NCI-H1436 treated with DMSO at 0.1 percent for 48 hours (cell line): ENCODE results near the gene PPOX.

Source experiments
- DNase-seq: peaks from one replicate; lab custom pipeline; 2025; lab: John Stamatoyannopoulos, UW

The PPOX gene

GRCh38 chr1:161165742-161166668 is at the start of gene PPOX:
Gene PPOX, plus strand, starts transcription at chr1:161166426. Its CDS starts 422 bp downstream, at chr1:161166848.
- DNase-seq, result peak; percentile 87

GRCh38 chr1:161117759-161118581 is 48.3 kb upstream of the PPOX start, which contains the start of the genes NIT1 and PFDN2:
Gene NIT1, plus strand, starts transcription at chr1:161118105. Its CDS starts 72 bp downstream, at chr1:161118177.
Gene PFDN2, minus strand, starts transcription at chr1:161118037. Its CDS starts 11 bp downstream, at chr1:161118026.
- peak; percentile 6 for DNase-seq

- no peak for DNase-seq
Measured at GRCh38 chr1:161119092-161119903, 46.9 kb upstream of the PPOX start.

- DNase-seq, result no peak
Measured at GRCh38 chr1:161121042-161121650, 45.1 kb upstream of the PPOX start.

- no peak for DNase-seq
Measured at GRCh38 chr1:161121834-161122233, 44.4 kb upstream of the PPOX start.

GRCh38 chr1:161122967-161123366 is 43.3 kb upstream of the PPOX start:
- DNase-seq, result no peak

- DNase-seq, result no peak
Measured at GRCh38 chr1:161127649-161128048, 38.6 kb upstream of the PPOX start.

- DNase-seq, result no peak
Measured at GRCh38 chr1:161128591-161129420, 37.4 kb upstream of the PPOX start.

GRCh38 chr1:161130266-161130665 is 36.0 kb upstream of the PPOX start:
- DNase-seq, result no peak

GRCh38 chr1:161131523-161132409 is 34.5 kb upstream of the PPOX start:
- DNase-seq, result no peak

- DNase-seq, result peak; percentile 85
Measured at GRCh38 chr1:161132410-161133219, 33.6 kb upstream of the PPOX start, which contains the start of gene DEDD. Gene DEDD, minus strand, starts transcription at chr1:161132667. Its CDS starts 8,205 bp downstream, at chr1:161124462.

- DNase-seq, result no peak
Measured at GRCh38 chr1:161133220-161133740, 32.9 kb upstream of the PPOX start.

GRCh38 chr1:161137881-161138280 is 28.3 kb upstream of the PPOX start:
- DNase-seq, result no peak

- no peak for DNase-seq
Measured at GRCh38 chr1:161138431-161138830, 27.8 kb upstream of the PPOX start.

- no peak for DNase-seq
Measured at GRCh38 chr1:161139766-161140165, 26.5 kb upstream of the PPOX start.

GRCh38 chr1:161140755-161141400 is 25.3 kb upstream of the PPOX start:
- DNase-seq, result no peak

GRCh38 chr1:161145832-161146231 is 20.4 kb upstream of the PPOX start:
- no peak for DNase-seq

- DNase-seq, result no peak
Measured at GRCh38 chr1:161153176-161153575, 13.1 kb upstream of the PPOX start.
